Stimulated activated CD8-positive, alpha-beta memory T cell treated with anti-CD3 and anti-CD28 coated beads, Interleukin-7, amount 100 ng/mL, for 48 hours (primary cell): ENCODE measurements around the gene AMDHD1.

Experiments used
- DNase-seq, 2 donors: peaks; one replicate each; pipeline ENCODE4 v3.0.0-alpha.2; 2020; ENCODE audit warnings: low read depth in 1 of 2; ENCODE audit errors: extremely low read depth in 1 of 2

Gene AMDHD1

DNA sequence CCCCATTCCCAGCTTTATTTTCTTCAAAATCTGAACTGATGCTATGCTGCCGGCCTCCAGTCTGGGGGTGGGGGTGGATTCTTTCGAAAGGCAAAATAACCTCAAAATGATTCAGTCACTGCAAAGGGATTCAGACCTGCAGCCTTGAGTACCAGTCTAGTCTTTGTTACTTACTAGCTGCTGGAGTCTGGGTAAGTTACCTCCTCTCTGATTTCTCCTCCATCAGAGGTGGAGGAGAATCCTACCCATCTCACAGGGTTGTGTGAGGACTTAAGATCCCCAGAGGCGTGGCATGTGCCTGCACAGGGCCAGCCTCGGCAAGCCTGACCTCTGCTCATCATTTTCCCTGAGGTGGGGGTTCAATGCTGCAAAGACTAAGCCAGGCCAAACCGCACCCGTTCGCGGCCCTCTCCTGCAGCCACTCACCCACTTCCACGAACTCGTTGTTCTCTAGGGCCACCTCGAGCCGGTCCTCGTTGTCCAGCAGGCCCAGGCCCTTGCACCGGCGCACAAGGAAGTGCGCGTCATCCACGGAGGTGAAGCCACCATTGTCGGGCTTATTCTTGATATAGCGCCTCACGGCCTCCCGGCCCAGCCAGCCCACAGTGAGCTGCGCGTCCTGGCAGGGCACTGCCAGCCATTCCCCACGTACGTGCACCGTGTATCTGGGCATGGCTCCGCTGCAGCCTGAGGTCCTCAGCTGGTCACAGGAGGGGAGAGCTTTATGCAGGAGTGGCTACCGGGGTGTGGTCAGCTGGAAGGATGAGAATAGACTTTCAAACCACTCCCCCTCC, 52.3 kb downstream of the AMDHD1 start:
- DNase-seq, result no peak

DNA sequence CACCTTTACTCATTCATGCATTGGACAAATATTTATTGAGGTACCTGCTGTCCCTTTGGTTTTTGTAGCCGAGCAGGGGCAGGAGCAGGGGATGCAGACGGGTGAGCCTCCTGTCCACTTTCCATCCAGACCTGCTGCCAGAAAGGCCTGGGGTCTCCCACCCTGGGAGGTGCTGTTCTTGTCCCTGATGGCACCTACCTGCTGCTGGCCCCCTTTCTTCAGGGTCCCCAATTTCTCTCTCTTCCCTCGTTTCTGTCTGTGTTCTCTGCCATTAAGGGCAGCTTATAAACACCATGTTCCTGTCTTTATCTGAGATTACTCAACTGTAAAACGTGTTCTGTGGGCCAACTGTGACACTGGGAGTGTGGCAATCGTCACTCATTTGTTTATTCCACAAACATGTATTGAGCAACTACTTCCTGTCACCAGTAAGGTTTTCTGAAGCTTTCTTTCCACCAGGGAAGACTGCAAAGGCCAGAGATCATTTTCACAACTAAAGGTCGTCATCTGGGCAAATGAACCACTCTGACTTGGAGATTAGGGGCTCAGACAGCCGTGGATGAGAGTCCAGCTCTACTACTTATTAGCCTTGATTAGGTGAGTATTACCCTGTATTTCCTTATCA, 53.0 kb downstream of the AMDHD1 start, which contains the start of gene HAL:
Gene HAL (minus strand): TSS at position 311 of the 625 bp plus-strand sequence. CDS start 434 bp downstream, outside the sequence.
- DNase-seq, result no peak

DNA sequence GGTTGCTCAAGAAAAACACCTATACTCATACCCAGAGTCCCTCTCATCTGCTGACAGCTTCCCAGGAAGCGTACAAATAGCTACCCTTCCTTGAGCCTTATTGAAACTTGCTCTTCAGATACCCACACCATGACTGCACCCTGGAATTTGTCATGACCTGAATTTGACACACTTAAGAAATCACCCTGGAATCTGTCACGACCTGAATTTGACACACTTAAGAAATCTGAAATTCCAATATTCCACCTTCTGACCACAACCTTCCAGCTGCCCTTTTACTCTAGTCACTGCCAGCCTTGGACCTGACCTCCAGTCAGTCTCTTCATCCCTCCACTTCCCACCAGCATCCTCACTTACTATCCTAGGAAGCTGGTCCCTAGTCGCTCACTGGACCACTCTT, 54.1 kb downstream of the AMDHD1 start:
- no peak for DNase-seq

DNA sequence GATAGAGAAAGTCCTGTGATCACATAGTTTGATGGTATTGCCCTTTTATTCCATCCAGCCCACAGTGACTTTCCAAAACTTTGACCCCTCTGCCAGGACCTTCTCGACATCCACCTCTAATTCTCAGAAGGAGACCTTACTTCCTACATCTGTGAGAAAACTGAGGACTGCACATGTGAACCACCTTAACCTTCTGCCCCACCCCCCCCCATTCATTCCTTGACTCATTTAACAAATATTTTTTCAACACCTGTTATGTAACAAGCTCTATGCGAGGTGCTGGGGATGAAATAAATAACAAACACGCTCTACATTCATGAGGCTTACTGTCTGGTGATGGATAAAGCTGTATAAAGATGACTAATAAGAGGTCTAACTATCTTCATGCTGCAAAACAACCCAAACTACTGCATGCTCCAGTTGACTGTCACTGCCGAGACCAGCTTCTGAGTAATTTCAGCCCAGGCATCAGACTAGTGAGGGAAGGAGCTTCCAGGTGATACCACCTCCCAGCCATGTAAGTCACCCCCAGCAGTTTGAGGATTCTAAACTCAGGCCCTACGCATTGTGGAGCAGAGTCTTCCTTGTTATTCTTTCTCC, 54.9 kb downstream of the AMDHD1 start:
- DNase-seq, result no peak

DNA sequence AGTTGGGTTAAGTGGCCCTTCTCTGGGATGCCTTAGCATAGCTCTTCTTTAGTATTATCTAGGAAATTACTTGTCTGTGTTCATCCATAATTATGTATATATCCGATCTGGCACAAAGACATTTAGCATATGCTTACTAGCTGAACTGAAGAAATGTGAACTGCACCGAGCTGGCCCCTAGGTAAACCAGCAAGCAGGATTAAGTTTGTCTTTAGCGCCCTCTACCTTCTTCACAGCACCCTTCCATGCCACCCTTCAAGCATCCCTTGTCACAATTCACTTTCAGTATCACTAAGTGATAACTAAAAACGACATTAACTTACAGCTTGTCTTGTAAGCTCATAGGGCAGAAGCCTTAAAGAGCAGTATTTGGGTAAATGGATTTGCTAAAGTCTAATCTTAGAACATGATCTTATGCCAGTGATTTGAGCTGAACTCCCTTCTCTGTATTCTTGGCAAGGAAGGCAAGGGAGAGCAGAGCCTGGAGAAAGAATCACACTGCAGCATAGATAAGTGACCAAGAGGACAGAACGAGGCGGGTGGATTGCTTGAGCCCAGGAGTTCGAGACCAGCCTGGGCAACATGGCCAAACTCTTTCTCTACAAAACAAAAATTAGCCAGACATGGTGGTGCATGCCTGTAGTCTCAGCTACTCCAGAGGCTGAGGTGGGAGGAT, 55.6 kb downstream of the AMDHD1 start:
- peak in 1 of 2 donors; percentile 5 for DNase-seq

DNA sequence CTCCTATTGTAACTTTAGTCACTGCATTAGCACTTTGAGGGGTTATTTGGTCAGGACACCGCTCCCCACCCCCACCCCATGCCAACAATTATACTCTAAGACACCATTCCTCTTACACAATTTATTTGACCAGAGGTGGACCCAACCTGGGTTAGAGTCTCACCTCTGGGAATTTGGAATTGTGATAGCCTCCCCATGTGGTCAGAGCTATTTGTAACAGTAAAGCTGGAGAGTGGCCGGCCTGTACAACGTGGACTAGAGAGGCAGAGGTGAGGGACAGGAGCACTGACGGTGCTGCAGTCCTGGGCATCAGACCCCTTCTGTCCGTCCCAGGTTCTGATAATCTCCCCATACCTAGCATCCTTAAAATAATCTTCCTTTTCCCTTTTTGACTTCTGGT, 56.4 kb downstream of the AMDHD1 start:
- DNase-seq, result no peak

DNA sequence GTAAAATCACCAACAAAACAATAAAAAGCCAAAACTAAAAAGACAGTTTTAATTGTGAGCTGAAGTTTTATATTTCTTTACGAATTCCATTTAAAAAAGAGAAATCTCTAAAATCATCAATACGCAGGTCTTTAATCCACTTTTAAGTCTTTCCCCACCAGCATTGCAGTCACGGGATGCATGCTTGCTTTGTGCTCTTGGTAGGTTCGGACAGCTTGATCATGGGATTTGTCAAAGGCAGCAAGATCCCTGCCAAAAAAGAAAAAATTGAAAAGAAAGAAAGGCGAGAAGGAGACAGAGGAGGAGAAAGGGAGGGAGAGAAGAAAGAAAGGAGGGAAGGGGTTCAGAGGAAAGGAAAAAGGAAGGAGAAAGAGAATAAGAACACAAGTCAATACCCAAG, 57.7 kb downstream of the AMDHD1 start:
- DNase-seq, result no peak

DNA sequence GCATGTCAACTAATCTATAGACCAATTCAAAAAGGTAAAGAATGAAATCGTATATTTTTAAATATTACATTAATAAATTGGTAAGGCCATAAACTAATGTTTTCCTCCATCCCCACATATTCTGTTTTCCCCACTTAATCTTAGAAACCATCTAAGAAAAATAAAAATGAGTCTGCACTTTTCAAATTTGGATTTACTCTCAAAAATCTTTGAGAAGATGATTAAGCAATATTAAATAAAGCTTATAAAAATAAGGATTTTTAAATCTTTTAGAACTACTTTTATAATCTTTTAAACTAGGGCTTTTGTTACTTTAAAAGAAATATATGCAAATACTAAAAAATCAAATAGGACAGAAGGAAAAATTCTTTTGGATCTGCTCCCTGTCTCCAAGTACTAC, 63.6 kb downstream of the AMDHD1 start:
- no peak for DNase-seq

DNA sequence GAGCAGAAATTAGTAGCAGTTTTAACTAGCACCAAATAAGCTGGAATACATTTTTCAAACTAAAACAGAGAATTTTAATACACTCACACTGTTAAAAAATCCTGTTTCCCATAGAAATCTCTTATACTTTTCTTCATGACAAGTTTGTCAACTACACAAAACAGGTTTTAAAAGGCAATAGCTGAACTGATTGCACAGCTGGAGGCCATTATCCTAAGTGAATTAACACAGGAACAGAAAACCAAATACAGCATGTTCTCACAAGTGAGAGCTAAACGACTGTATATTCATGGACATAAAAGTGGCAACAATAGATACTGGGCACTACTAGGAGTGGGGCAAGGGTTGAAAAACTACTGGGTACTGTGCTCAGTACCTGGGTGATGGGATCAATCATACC, 64.6 kb downstream of the AMDHD1 start:
- no peak for DNase-seq

DNA sequence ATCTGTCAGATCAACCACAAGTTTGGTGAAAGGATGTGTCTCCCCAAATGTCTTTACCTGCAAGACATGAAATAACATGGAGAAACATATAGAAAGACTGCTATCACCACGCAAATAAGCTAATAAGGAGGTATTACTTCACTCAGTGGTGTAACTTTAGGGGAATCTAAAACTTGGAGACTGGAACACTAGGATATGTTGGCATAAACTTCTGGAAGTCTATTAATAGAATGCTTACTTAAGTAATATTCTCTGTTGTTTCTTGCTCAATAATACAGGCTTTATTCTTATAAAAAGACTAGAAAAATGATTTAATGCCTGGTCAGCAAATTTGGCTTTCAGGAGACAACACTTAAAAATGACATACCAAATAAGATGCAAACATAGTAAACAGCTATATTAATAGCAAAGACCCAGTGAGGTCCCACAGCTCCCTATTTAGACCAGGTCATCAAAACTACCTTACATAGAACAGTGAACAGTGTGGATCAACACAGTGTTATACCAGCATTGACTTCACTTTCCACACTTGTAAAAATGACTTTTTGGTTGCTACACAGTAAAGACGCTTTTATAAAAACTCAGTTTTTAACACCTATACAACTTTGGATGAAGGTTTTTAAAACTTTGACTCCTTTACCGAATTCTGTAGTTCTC, 71.9 kb downstream of the AMDHD1 start:
- DNase-seq, result no peak

DNA sequence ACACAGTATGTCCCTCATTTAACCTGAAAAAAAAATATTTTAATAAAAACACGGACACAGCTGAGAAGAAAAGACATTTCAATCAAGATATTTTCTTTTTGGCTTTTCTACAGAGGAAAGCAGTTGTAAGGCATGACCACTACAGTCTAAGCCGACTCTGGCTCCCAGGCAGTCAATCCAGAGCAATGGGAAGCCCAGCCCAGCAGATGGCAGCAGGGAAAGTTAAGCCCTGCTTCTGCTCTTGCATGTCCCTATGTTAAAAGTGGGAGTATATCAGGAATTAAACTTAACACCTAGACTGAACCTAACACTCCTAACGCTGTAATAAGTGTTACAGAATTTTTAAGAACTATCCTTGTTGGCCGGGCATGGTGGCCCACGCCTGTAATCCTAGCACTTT, 72.5 kb downstream of the AMDHD1 start:
- DNase-seq, result no peak
